Measurements from ENCODE around the gene UMOD.
"Not testable (repeated sequence)": the region's sequence is repeated elsewhere in the genome, so short reads cannot be mapped to it uniquely, and the experiment has no call there.

UMOD gene

GRCh38 chr16:20321051-20321450 is 31.5 kb downstream of the UMOD start:
- DNase-seq (ENCODE audit: low read depth), result not testable (repeated sequence)

GRCh38 chr16:20320592-20320991 is 31.9 kb downstream of the UMOD start:
- no peak for DNase-seq (ENCODE audit: low read depth)

GRCh38 chr16:20320178-20320577 is 32.3 kb downstream of the UMOD start:
- no peak for DNase-seq (ENCODE audit: low read depth)

GRCh38 chr16:20319406-20319805 is 33.1 kb downstream of the UMOD start:
- DNase-seq (ENCODE audit: low read depth), result no peak

GRCh38 chr16:20318437-20318836 is 34.1 kb downstream of the UMOD start:
- no peak for DNase-seq (ENCODE audit: low read depth)

GRCh38 chr16:20318006-20318405 is 34.5 kb downstream of the UMOD start:
- no peak for DNase-seq (ENCODE audit: low read depth)

- no peak for DNase-seq (ENCODE audit: low read depth)
Observed at GRCh38 chr16:20317117-20317516, 35.4 kb downstream of the UMOD start.

GRCh38 chr16:20316715-20317114 is 35.8 kb downstream of the UMOD start:
- DNase-seq (ENCODE audit: low read depth), result no peak

- DNase-seq (ENCODE audit: low read depth), result no peak
Observed at GRCh38 chr16:20315764-20316163, 36.8 kb downstream of the UMOD start.

GRCh38 chr16:20314575-20314974 is 37.9 kb downstream of the UMOD start:
- no peak for DNase-seq (ENCODE audit: low read depth)

- DNase-seq (ENCODE audit: low read depth), result no peak
Observed at GRCh38 chr16:20313741-20314140, 38.8 kb downstream of the UMOD start.

GRCh38 chr16:20312536-20313095 is 39.9 kb downstream of the UMOD start:
- DNase-seq (ENCODE audit: low read depth), result not testable (repeated sequence)

GRCh38 chr16:20311548-20311947 is 41.0 kb downstream of the UMOD start:
- DNase-seq (ENCODE audit: low read depth), result no peak

- no peak for DNase-seq (ENCODE audit: low read depth)
Observed at GRCh38 chr16:20310421-20311395, 41.8 kb downstream of the UMOD start.

- DNase-seq (ENCODE audit: low read depth), result no peak
Observed at GRCh38 chr16:20309786-20310185, 42.7 kb downstream of the UMOD start.

GRCh38 chr16:20308801-20309590 is 43.5 kb downstream of the UMOD start:
- no peak for DNase-seq (ENCODE audit: low read depth)

GRCh38 chr16:20308266-20308665 is 44.2 kb downstream of the UMOD start:
- DNase-seq (ENCODE audit: low read depth), result no peak

- DNase-seq (ENCODE audit: low read depth), result no peak
Observed at GRCh38 chr16:20307791-20308190, 44.7 kb downstream of the UMOD start.

- DNase-seq (ENCODE audit: low read depth), result no peak
Observed at GRCh38 chr16:20307240-20307671, 45.3 kb downstream of the UMOD start.

GRCh38 chr16:20306401-20306800 is 46.1 kb downstream of the UMOD start:
- no peak for DNase-seq (ENCODE audit: low read depth)

- no peak for DNase-seq (ENCODE audit: low read depth)
Observed at GRCh38 chr16:20303012-20303411, 49.5 kb downstream of the UMOD start.

- no peak for DNase-seq (ENCODE audit: low read depth)
Observed at GRCh38 chr16:20302389-20302788, 50.1 kb downstream of the UMOD start.

- no peak for DNase-seq (ENCODE audit: low read depth)
Observed at GRCh38 chr16:20301840-20302239, 50.7 kb downstream of the UMOD start.

Data from stromal cell of bone marrow (primary cell).